Astrocyte (in vitro differentiated cells and primary cell): ENCODE results near the gene TNFRSF13B. TPM values are rescaled to one million over a fixed set of nuclear protein-coding genes. Genes with fewer than 3 reads are reported as not detected.

ENCODE experiments used
- DNase-seq: peaks from one replicate; pipeline ENCODE4 v3.0.0-alpha.2; 2010; ENCODE audit warnings: low read depth
- FAIRE-seq: peaks from 2 replicates; lab custom pipeline; 2011; peaks lifted over from hg19 to GRCh38; lab: Jason Lieb, UNC
- H2AFZ ChIP-seq: 2 replicates; pipeline ENCODE4 v1.6.0; 2012; ENCODE audit warnings: low read depth, low read length, inconsistent platforms
- H3K27ac ChIP-seq: 2 replicates; pipeline ENCODE4 v1.5.1; 2011; ENCODE audit warnings: low read depth, low read length, inconsistent platforms
- H3K27me3 ChIP-seq: 2 replicates; pipeline ENCODE4 v1.6.0; 2011; ENCODE audit warnings: low read length, inconsistent platforms; ENCODE audit not compliant: insufficient read depth
- H3K36me3 ChIP-seq: 2 replicates; pipeline ENCODE4 v1.5.1; 2011; ENCODE audit warnings: low read length, inconsistent platforms; ENCODE audit not compliant: insufficient read depth
- H3K4me1 ChIP-seq: 2 replicates; pipeline ENCODE4 v1.5.1; 2011; ENCODE audit warnings: low read length, inconsistent platforms; ENCODE audit not compliant: insufficient read depth
- H3K4me2 ChIP-seq: 2 replicates; pipeline ENCODE4 v1.6.0; 2012; ENCODE audit warnings: low read length, inconsistent platforms
- H3K4me3 ChIP-seq: 2 replicates; pipeline ENCODE4 v1.5.1; 2011; ENCODE audit warnings: low read depth, mild to moderate bottlenecking, low read length, inconsistent platforms; ENCODE audit not compliant: insufficient read depth
- H3K79me2 ChIP-seq: 2 replicates; pipeline ENCODE4 v1.6.0; 2012; ENCODE audit warnings: mild to moderate bottlenecking, low read length, inconsistent platforms; ENCODE audit not compliant: insufficient read depth
- H3K9ac ChIP-seq: 2 replicates; pipeline ENCODE4 v1.6.0; 2012; ENCODE audit warnings: mild to moderate bottlenecking, low read length, inconsistent platforms
- H3K9me3 ChIP-seq: 2 replicates; pipeline ENCODE4 v1.5.1; 2012; ENCODE audit warnings: low read depth, mild to moderate bottlenecking, low read length, inconsistent platforms; ENCODE audit not compliant: insufficient read depth
- H4K20me1 ChIP-seq: 2 replicates; pipeline ENCODE4 v1.6.0; 2012; ENCODE audit warnings: low read length, inconsistent platforms; ENCODE audit not compliant: insufficient read depth
- H3K27ac Mint-ChIP-seq: one replicate; pipeline ENCODE4 v1.8.0; 2021; ENCODE audit warnings: mild to moderate bottlenecking, mixed read lengths; ENCODE audit not compliant: unreplicated experiment
- H3K27me3 Mint-ChIP-seq: one replicate; pipeline ENCODE4 v1.8.0; 2021; ENCODE audit warnings: low read depth, mixed read lengths; ENCODE audit not compliant: unreplicated experiment
- H3K36me3 Mint-ChIP-seq: one replicate; pipeline ENCODE4 v1.8.0; 2021; ENCODE audit warnings: low read depth, mixed read lengths; ENCODE audit not compliant: unreplicated experiment
- H3K4me1 Mint-ChIP-seq: one replicate; pipeline ENCODE4 v1.8.0; 2021; ENCODE audit warnings: low read depth, mixed read lengths; ENCODE audit not compliant: unreplicated experiment
- H3K4me3 Mint-ChIP-seq: one replicate; pipeline ENCODE4 v1.8.0; 2021; ENCODE audit warnings: mild to moderate bottlenecking, moderate library complexity, mixed read lengths; ENCODE audit not compliant: unreplicated experiment
- H3K9me3 Mint-ChIP-seq: one replicate; pipeline ENCODE4 v1.8.0; 2021; ENCODE audit warnings: mild to moderate bottlenecking, mixed read lengths; ENCODE audit not compliant: unreplicated experiment
- EZH2 ChIP-seq: IDR thresholded peaks from 2 replicates; pipeline ENCODE4 v1.6.1; 2012; ENCODE audit warnings: mild to moderate bottlenecking, low read length, inconsistent platforms; ENCODE audit not compliant: insufficient read depth
- total RNA-seq: library from RNA; stranded (reverse); gene quantifications from 2 replicates; pipeline ENCODE4 v1.2.1, GENCODE V29; 2021
- TF ChIP-seq, protein P1 (sequence below): IDR thresholded peaks from 2 replicates; pipeline ENCODE4 v1.5.1; 2011; ENCODE audit warnings: low read depth, mild to moderate bottlenecking, inconsistent platforms, low read length, moderate library complexity; ENCODE audit not compliant: insufficient read depth

The TNFRSF13B gene
- total RNA-seq, 1 donor from 2014 or later: not detected

DNA sequence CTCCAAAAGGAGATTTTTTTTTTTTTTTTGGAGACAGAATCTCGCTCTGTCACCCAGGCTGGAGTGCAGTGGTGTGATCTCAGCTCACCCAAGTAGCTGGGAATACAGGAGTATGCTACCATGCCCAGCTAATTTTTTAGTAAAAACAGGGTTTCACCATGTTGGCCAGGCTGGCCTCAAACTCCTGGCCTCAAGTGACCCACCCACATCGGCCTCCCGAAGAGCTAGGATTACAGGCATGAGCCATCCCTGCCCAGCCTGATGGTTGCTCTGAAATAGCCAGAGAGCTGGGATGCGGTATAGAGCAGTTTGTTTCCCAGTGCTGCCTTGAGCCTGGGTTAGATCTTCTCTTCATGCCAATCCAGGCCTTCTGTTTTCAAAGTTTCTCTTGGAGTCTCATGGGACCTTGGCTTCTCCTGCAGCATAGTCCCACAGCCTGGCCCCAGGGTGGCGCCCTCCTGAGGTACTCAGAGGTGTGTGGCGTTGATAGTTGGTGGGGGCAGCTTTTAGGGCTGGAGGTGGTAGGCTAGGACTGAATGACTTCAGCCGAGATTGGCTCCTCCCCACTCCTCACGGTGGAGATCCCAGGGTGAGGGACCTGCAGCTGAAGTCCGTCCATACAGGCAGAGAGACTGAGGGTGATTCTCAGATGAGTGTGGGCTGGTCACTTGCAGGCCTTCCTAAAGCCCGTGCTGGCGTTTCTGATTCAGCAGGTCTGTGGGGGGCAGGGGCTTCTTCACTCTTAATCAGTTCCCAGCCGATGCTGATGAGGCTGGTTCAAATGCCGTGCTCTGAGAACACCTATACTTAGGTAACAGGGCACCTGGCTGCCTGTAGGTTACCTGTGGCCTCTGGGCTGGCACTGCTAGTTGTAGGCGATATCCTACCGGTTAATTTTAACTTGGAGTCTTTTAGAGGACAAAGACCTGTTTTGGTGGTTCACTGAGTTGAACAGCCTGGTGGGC is 52.0 kb downstream of the TNFRSF13B start:
- Mint-ChIP-seq H3K27me3 (peaks cover 5% of the 10 kb centered on the region), H3K9me3 (no peaks in the 10 kb centered on the region), H3K36me3 (no peaks in the 10 kb centered on the region), H3K4me3 (no peak overlapping the region), H3K4me1 (peaks cover 2% of the 10 kb centered on the region), H3K27ac (no peak overlapping the region)
- Histone ChIP-seq H3K9me3 (no peaks in the 10 kb centered on the region), H4K20me1 (no peaks in the 10 kb centered on the region), H3K4me2 (no peak overlapping the region), H3K27me3 (peaks cover 2% of the 10 kb centered on the region), H3K79me2 (no peaks in the 10 kb centered on the region), H2AFZ (no peak overlapping the region), H3K27ac (no peak overlapping the region), H3K4me3 (no peak overlapping the region), H3K36me3 (no peaks in the 10 kb centered on the region), H3K9ac (no peak overlapping the region), H3K4me1 (no peaks in the 10 kb centered on the region)
- TF ChIP-seq, protein P1, sequence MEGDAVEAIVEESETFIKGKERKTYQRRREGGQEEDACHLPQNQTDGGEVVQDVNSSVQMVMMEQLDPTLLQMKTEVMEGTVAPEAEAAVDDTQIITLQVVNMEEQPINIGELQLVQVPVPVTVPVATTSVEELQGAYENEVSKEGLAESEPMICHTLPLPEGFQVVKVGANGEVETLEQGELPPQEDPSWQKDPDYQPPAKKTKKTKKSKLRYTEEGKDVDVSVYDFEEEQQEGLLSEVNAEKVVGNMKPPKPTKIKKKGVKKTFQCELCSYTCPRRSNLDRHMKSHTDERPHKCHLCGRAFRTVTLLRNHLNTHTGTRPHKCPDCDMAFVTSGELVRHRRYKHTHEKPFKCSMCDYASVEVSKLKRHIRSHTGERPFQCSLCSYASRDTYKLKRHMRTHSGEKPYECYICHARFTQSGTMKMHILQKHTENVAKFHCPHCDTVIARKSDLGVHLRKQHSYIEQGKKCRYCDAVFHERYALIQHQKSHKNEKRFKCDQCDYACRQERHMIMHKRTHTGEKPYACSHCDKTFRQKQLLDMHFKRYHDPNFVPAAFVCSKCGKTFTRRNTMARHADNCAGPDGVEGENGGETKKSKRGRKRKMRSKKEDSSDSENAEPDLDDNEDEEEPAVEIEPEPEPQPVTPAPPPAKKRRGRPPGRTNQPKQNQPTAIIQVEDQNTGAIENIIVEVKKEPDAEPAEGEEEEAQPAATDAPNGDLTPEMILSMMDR: no peak
- TF ChIP-seq EZH2: no peak
- no peak for DNase-seq
- FAIRE-seq: no peak

- no peaks in the 10 kb centered on the region for H4K20me1 ChIP-seq
- FAIRE-seq (no peak), DNase-seq (no peak)
- H3K36me3 ChIP-seq: no peaks in the 10 kb centered on the region
- Mint-ChIP-seq H3K9me3 (no peaks in the 10 kb centered on the region), H3K27me3 (peaks cover 3% of the 10 kb centered on the region), H3K4me1 (peaks cover 2% of the 10 kb centered on the region), H3K27ac (no peak overlapping the region), H3K4me3 (no peak overlapping the region), H3K36me3 (no peaks in the 10 kb centered on the region)
- H3K79me2 ChIP-seq: no peaks in the 10 kb centered on the region
- H3K9ac ChIP-seq: no peak overlapping the region
- H3K4me1 ChIP-seq: no peaks in the 10 kb centered on the region
- no peak overlapping the region for H3K4me2 ChIP-seq
- H2AFZ ChIP-seq: no peak overlapping the region
- no peak for TF ChIP-seq EZH2
- TF ChIP-seq, protein P1: no peak
- H3K4me3 ChIP-seq: no peak overlapping the region
- H3K27ac ChIP-seq: no peak overlapping the region
- H3K9me3 ChIP-seq: no peaks in the 10 kb centered on the region
- H3K27me3 ChIP-seq: peaks cover 2% of the 10 kb centered on the region
Observed at GRCh38 chr17:16918443-16918842, 53.5 kb downstream of the TNFRSF13B start.
